HEK293T (cell line): Measurements from ENCODE around the gene RIPPLY1.

Experiments
- BHLHE40 ChIP-seq: fragments of 450-650 bp; IDR thresholded peaks from 2 replicates; pipeline ENCODE4 v1.6.1; 2016; ENCODE audit warnings: mild to moderate bottlenecking, moderate library complexity, borderline replicate concordance
- ELF4 ChIP-seq: fragments of 450-650 bp; IDR thresholded peaks from 2 replicates; pipeline ENCODE4 v1.6.1; 2017; ENCODE audit warnings: antibody characterized with exemption
- FOXA1 ChIP-seq: fragments of 450-650 bp; IDR thresholded peaks from 2 replicates; pipeline ENCODE4 v1.6.1; 2016; ENCODE audit warnings: mild to moderate bottlenecking
- FOXK2 ChIP-seq: fragments of 450-650 bp; IDR thresholded peaks from 2 replicates; pipeline ENCODE4 v1.6.1; 2016; ENCODE audit warnings: mild to moderate bottlenecking
- FOXM1 ChIP-seq: fragments of 450-650 bp; IDR thresholded peaks from 2 replicates; pipeline ENCODE4 v1.6.1; 2017; ENCODE audit warnings: mild to moderate bottlenecking, borderline replicate concordance
- HDGF ChIP-seq: fragments of 450-650 bp; IDR thresholded peaks from 2 replicates; pipeline ENCODE4 v1.6.1; 2017; ENCODE audit warnings: antibody characterized with exemption, borderline replicate concordance
- L3MBTL2 ChIP-seq: fragments of 450-650 bp; conservative IDR thresholded peaks from 2 replicates; pipeline ENCODE4 v1.6.1; 2016; ENCODE audit warnings: mild to moderate bottlenecking
- LEF1 ChIP-seq: fragments of 450-650 bp; IDR thresholded peaks from 2 replicates; pipeline ENCODE4 v1.6.1; 2017; ENCODE audit warnings: mild to moderate bottlenecking, borderline replicate concordance
- NFRKB ChIP-seq: fragments of 450-650 bp; IDR thresholded peaks from 2 replicates; pipeline ENCODE4 v1.6.1; 2016; ENCODE audit warnings: mild to moderate bottlenecking, moderate library complexity
- PKNOX1 ChIP-seq: fragments of 450-650 bp; IDR thresholded peaks from 2 replicates; pipeline ENCODE4 v1.6.1; 2016
- SP1 ChIP-seq: fragments of 450-650 bp; IDR thresholded peaks from 2 replicates; pipeline ENCODE4 v1.6.1; 2017
- SUZ12 ChIP-seq: fragments of 450-650 bp; IDR thresholded peaks from 2 replicates; pipeline ENCODE4 v1.6.1; 2016; ENCODE audit warnings: mild to moderate bottlenecking
- TARDBP ChIP-seq: fragments of 450-650 bp; IDR thresholded peaks from 2 replicates; pipeline ENCODE4 v1.6.1; 2016
- ZNF384 ChIP-seq: fragments of 450-650 bp; IDR thresholded peaks from 2 replicates; pipeline ENCODE4 v1.6.1; 2016

GRCh38 chrX:106899841-106900240 lies 3.3 kb downstream of the RIPPLY1 start:
- TF ChIP-seq SP1: no peak
- no peak for TF ChIP-seq FOXK2
- no peak for TF ChIP-seq PKNOX1
- no peak for TF ChIP-seq SUZ12
- no peak for TF ChIP-seq LEF1
- no peak for TF ChIP-seq BHLHE40
- TF ChIP-seq TARDBP: no peak
- TF ChIP-seq FOXA1: no peak
- TF ChIP-seq ELF4: no peak
- TF ChIP-seq HDGF: no peak
- TF ChIP-seq ZNF384: no peak
- no peak for TF ChIP-seq FOXM1
- no peak for TF ChIP-seq NFRKB
- no peak for TF ChIP-seq L3MBTL2
